CD4-positive, alpha-beta T cell treated with Interleukin-10 for 1 hour (primary cell): ENCODE measurements around the gene RBM47.
"Not testable (repeated sequence)": the region's sequence is repeated elsewhere in the genome, so short reads cannot be mapped to it uniquely, and the experiment has no call there.

ENCODE experiments used
- DNase-seq: peaks from one replicate; pipeline ENCODE4 v3.0.0-alpha.2; 2020

The RBM47 gene

DNA sequence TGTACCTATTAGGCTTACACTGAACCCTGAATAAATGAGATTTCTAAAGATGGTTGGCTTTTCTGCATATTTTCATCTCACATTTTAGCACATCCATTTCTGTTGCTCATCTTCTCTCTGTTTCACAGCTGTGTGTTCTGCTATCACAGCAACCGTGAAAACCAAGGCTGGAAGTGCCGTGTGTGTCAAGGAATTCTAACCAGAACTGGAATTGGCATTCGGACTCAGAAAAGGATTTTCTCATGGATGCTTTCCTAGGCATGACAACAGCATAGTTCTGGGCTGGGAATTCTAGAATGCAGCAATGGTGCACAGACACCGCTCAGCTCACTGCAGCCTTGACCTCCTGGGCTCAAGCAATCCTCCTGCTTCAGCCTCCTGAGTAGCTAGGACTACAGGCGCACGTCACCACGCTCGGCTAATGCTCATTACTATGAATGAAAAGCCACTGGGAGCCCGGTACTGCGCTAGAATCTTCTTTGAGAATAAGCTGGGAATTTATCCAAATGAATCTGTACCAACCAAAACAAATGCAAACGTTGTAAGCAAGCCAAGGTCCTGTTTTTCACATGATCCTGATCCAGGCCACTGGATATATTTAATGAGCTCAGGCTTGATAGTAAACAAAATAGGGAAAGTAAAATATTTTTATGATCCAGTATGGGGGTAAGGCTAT lies 105.2 kb downstream of the RBM47 start:
- no peak for DNase-seq

DNA sequence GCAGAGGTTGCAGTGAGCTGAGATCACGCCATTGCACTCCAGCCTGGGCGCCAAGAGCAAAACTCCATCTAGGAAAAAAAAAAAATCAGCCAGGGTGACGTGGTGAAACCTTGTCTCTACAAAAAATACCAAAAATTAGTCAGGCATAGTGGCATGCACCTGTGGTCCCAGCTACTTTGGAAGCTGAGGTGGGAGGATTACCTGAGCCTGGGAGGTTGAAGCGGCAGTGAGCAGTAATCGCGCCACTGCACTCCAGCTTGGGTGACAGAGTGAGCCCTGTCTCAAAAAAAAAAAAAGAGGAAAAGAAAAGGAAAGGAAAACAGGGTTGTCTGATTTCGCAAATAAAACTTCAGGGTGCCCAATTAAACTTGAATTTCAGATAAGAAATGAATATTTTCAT lies 106.1 kb downstream of the RBM47 start:
- DNase-seq = no peak

- no peak for DNase-seq
Measured at GRCh38 chr4:40521957-40522356, 107.7 kb downstream of the RBM47 start.

- DNase-seq = no peak
Measured at GRCh38 chr4:40520533-40520932, 109.1 kb downstream of the RBM47 start.

DNA sequence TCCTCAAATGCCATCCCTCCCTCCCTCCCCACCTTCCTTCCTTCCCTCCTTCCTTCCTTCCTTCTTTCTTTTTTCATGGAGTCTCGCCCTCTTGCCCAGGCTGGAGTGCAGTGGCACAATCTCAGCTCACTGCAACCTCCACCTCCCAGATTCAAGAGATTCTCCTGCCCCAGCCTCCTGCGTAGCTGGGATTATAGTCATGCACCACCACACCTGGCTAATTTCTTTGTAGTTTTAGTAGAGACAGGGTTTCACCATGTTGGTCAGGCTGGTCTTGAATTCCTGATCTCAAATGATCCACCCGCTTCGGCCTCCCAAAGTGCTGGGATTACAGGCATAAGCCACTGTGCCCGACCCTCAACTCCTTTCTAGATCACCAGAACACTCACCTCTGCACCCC lies 112.6 kb downstream of the RBM47 start:
- DNase-seq = not testable (repeated sequence)

GRCh38 chr4:40516651-40517050 lies 113.0 kb downstream of the RBM47 start:
- DNase-seq = no peak

DNA sequence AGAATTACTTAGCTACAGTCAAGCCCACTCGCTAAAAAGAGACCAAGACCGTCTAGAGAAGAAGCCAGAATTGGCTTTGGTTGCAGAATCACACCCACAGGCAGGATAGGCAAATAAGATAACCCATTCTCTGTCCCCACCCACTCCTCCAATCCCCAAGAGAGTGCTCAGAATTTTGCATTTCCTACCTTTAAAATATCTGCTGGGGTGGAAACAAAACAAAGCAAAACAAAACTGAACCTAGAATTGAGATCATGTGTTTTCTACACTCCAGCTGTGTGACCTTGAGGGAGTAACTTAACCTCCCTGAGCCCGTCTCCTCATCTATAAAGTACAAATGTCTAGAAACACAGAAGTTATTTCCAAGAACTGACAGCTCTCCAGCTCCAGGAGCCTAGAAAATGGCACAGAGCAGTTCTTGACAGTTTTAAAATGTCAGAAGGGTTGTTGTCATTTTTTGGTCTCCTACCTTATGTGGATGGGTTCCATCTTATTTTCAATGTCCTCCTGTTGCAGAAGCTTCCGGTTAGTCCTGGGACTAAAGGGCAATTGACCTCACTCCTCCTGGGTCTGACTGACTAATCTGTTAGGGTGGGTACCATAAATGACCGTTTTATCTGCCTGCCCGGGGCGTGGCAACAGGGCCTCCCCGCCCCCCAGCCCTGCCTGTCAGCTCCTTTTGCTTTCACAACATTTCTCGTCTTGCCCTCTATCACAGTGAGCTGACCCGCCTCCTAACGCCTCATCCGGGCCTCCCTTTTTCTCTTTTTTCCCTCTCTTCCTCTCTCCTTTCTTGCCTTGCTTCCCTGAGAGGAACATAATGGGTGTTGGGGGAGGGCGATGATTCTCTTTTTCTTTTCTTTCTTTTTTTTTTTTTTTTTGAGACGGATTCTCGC lies 114.0 kb downstream of the RBM47 start:
- no peak for DNase-seq

GRCh38 chr4:40515037-40515397 lies 114.6 kb downstream of the RBM47 start:
- DNase-seq = no peak

DNA sequence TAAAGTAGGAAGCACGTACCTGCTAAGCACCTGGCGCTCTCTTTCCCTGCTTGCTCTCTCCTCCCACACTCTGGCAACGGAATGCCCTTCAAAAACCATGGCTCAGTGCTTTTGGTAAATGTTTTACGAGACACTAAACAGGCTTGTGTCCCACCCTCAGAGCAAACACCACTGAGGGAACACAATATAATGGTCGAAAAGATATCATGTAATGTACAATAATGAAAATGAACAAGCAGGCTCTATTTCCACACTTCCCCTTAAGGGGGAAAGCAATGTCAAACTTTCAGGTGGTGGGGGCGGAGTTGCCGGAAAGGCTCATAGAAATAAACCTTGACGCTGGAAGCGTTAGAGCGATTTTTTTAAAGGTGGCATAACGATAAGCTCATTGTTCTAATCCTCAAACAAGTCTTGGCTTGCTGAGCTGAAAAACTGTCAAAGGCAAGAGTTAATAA lies 115.1 kb downstream of the RBM47 start:
- no peak for DNase-seq

- no peak for DNase-seq
Measured at GRCh38 chr4:40511036-40511614, 118.5 kb downstream of the RBM47 start.

GRCh38 chr4:40507977-40508376 lies 121.7 kb downstream of the RBM47 start:
- DNase-seq = peak; percentile 2

GRCh38 chr4:40506492-40506891 lies 123.2 kb downstream of the RBM47 start:
- DNase-seq = no peak

- no peak for DNase-seq
Measured at GRCh38 chr4:40506066-40506465, 123.6 kb downstream of the RBM47 start.

DNA sequence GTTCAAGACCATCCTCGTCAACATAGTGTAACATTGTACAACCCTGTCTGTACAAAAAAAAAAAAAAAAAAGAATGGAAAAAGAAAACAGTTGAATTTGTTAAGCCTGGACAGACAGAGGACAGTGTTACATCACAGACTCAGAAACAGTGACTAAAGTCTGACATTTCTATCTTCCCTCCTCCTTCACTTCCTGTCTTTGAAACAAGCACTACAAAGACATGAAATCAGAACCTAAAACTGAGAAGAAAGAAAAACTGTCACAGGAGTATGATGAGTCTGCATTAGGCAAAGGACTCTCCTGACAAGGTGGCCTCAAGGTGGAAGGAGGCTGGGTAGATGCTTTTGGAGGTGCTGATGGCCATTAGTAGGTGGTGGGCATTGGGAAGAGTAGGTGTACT lies 126.7 kb downstream of the RBM47 start:
- DNase-seq = no peak

DNA sequence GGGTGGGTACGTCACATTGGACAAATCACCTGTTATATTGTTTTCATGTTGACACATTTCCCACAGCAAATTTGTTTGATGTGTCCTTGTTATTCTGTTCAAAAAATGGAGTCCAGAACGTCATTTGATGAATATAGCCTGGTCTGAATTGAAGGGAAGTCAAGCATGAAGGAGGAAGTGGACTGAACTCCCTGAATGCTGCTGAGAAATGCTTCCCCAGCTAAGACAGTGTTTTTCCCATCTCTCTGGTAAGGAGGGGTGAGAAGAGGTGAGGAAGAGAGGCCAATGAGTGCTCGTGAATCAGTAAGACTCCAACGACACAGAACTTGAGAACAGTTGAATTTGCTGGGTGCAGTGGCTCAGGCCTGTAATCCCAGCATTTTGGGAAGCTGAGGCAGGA lies 127.4 kb downstream of the RBM47 start:
- DNase-seq = no peak

GRCh38 chr4:40500781-40501180 lies 128.9 kb downstream of the RBM47 start:
- DNase-seq = no peak

DNA sequence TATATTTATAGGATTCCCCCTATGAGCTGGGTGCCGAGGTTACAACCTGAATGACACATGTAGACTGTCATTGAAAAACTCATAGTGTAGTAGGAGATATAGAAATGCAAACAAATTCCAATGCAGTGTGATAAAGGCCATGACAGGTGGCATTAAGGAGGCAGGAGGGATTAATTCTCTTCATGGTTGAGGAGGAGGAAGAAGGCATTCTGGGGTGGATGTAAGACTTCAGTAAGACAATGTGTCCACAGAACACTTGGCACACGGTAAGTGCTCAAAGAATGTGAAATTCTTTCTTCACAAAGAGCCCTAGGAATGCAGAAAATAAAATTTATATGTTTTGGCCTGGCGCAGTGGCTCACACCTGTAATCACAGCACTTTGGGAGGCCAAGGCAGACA lies 136.5 kb downstream of the RBM47 start:
- no peak for DNase-seq

DNA sequence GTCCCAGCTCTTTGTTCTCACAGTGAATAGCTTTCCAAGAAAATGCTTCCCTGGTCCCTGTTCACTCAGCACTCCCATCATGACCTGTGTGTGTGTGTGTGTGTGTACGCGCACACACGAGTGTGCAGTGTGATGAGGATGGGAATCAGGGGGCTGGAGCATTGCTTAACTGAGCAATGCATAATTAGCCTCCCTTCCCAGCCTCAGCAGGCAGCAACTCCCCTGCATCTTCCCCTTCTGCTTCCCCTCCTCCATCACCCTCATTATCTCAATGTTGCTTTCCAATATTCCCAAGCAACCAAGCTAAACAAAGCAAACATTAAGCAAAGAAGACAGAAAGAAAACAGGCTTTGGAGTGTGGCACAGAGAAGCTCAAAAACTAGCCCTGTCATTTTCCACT lies 137.0 kb downstream of the RBM47 start:
- no peak for DNase-seq

DNA sequence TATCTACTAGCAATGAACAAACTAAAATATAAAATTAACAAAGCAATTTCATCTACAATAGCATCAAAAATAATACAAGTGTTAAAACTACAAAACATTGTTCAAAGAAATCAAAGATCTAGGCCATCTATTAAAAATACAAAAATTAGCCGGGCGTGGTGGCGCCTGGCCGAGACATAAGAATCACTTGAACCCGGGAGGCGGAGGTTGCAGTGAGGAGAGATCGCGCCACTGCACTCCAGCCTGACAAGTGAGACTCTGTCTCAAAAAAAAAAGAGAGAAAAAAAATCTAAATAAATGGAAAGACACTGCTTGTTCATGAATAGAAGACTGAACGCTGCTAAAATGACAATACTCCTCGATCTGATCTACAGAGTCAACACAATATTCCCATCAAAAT lies 139.2 kb downstream of the RBM47 start:
- no peak for DNase-seq

DNA sequence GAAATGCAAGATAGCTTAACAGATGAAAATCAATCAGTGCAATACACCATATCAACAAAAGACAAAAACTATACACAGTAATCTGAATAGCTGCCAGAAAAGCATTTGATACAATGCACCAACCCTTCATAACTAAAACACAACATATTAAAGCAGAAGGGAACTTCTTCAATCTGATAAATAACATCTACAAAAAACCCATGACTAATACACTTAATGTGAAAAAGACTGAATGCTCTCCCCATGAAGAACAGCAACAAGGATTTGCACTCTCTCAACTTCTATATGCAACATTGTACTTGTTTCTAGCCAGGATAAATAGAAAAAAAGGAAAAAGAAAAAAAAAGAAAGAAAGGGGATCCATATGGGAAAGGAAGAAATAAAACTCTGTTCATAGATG lies 139.7 kb downstream of the RBM47 start:
- no peak for DNase-seq

DNA sequence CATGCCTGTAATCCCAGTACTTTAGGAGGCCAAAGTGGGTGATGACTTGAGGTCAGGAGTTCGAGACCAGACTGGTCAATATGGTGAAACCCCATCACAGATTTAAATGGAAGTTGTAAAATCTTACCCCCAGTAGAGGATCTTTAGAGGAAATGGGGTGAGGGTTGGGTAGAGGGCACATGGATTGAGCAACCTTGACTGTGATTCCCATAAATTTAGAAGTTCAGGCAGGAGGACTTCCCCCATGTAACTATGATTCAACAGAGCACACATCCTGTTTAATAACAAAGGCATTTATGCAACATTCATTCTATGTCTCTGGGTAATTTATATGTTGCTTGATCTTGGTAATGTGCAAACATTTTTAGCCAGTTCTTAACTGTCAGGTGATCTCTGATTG lies 143.1 kb downstream of the RBM47 start:
- peak; percentile 4 for DNase-seq

DNA sequence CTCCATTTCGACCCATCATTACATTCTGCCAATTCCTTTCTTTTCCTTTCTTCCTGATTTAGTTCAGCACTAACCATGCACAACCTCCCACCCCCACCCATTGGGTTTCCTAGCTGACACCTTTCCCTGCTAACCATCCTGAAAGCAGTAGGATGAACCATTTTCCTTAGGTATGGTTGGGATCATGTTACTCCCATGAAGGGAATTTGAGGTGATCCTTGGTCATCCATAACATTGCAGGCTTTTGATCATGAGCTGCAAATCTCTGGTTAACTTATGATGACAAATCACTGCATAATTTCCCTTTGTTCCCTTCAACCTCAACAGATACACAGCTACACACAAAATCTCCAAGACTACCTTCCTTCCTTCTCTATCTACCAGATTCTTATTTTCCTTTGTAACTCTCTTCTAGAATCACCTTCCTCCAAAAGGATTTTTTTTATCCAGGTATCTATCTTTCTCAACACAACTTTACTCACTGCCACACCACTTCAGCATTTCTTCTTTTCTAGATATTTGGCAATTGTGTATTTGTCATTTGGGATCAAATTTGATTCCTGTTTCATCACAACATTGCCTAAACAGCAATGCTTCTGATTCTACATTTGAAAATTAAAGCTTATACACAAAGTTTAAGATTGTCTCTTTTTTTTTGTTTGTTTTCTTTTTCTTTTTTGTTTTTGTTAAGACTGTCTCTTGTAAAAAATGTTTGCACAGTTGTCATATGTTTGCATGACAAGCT lies 145.1 kb downstream of the RBM47 start:
- DNase-seq = no peak

DNA sequence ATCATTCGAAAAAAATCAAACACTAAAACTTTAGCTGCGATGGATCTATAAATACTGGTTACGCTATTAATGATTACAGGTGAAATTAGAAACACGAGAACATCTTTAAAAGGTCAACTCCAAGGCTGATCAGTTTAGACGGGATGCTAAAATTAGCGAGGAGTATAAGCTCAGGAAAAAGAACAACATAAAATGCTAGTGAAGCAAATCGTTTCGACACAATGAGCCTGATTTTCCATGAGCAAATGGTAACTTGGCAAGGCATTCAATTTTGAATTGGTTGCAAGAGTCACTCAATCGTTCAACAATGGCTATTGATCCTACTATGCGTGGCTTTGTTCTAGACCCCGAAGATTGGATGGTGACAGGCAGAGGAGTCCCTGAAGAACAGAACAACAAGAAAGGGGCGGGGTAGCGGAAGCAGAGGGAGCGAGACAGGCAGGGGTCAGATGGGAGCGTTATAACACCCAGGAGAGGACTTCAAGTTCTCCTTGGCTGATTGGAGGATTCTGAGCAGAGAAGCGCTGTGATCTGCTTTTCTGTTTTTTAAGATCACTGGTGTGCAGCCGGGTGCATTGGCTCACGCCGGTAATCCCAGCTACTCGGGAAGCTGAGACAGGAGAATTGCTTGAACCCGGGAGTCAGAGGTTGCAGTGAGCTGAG lies 146.5 kb downstream of the RBM47 start:
- no peak for DNase-seq
